ENCODE measurements around the gene ABCB8.

The ABCB8 gene

DNA sequence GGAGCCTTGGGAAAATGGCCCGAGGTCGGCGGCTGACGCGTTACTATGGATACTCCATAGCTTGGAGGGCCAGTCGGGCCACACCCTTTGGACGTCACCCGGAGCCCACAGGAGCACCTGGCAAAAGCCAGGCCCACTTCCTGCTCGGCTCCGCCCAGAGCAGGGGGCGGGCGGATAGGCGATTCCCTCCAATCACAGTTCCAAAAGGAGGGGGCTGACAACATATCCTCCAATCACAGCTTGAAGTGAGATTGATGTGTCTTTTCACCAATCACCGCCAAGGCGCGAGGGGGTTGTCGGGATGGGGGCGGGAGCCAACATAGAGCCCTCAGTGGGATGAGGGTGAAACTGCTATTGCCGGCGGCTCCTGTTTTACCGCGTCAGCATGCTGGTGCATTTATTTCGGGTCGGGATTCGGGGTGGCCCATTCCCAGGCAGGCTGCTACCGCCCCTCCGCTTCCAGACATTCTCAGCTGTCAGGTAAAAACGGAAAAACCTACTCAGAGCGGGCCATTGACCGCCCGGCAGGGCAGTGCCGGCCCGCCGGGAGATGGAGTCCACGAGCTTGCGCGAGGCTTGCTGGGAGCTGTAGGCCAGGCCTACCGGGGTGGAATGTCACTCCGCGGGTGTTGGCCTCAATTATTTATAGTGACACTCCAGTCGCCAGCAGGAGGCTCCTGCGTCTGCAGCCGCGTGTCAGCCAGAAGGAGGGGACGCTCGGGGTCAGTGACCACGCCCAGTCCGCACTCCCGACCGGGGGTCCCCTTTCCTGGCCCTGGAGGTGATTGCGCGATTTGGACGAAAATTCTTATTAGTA is at the start of gene ABCB8:
Gene ABCB8 (plus strand): TSS at position 320 of the 817 bp plus-strand sequence. CDS start 66 bp downstream, at position 386.
- H3K4me2 ChIP-seq (ENCODE audit: low read length) = peak within 1 kb of the TSS; percentile 81

DNA sequence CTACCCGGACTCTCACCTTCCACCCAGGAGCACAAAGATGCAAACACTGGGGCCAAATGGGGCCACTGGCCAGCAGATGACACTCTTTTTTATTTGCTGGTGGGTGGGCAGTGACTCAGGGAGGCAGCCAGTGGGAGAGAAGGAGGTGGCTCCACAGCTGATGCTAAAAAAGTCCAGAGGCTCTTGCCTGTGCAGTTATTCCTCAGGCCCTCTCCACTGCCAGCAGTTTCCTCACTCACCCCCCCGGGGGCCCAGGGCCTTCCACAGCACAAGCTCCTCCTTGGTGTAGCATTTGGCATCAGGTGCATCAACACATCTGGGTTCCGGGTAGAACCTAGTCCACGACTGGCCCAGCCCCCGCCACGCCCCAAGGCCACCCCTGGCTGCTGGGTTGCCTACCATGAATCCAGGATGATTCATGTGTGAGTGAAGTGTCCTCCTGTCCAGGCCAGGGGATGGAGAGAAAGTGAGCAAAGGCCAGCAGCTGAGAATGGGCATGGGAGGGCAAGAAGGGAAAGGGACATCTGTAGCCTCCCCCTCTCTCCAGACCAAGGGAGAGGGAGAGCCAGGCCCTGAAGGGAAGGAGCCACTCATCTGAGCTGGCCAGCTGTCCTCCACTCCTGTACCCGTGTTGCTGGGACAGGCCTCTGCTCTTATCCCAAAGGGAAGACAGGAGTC is 48.4 kb upstream of the ABCB8 start:
- no peaks in the 10 kb centered on the region for H3K36me3 ChIP-seq (ENCODE audit: control insufficient read depth, insufficient read depth, low read length)
- no peaks in the 10 kb centered on the region for H3K9me3 ChIP-seq (ENCODE audit: control insufficient read depth, low read length)
- H3K4me2 ChIP-seq (ENCODE audit: low read length) = no peak overlapping the region
- peaks cover 28% of the 10 kb centered on the region for H3K4me1 ChIP-seq
- no peak overlapping the region for H3K4me3 ChIP-seq (ENCODE audit: low read depth, low read length)
- no peak overlapping the region for H3K9ac ChIP-seq
- H3K27me3 ChIP-seq (ENCODE audit: control insufficient read depth, insufficient read depth, low read length) = no peaks in the 10 kb centered on the region
- H3K27ac ChIP-seq = peak overlapping the region; percentile 95
- peak overlapping the region; percentile 77 for H2AFZ ChIP-seq
- TF ChIP-seq, protein P1, sequence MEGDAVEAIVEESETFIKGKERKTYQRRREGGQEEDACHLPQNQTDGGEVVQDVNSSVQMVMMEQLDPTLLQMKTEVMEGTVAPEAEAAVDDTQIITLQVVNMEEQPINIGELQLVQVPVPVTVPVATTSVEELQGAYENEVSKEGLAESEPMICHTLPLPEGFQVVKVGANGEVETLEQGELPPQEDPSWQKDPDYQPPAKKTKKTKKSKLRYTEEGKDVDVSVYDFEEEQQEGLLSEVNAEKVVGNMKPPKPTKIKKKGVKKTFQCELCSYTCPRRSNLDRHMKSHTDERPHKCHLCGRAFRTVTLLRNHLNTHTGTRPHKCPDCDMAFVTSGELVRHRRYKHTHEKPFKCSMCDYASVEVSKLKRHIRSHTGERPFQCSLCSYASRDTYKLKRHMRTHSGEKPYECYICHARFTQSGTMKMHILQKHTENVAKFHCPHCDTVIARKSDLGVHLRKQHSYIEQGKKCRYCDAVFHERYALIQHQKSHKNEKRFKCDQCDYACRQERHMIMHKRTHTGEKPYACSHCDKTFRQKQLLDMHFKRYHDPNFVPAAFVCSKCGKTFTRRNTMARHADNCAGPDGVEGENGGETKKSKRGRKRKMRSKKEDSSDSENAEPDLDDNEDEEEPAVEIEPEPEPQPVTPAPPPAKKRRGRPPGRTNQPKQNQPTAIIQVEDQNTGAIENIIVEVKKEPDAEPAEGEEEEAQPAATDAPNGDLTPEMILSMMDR (IDR thresholded peaks at IDR 0.05) = no peak
- no peaks in the 10 kb centered on the region for H3K79me2 ChIP-seq

More for the DNA sequence above, at the start of gene ABCB8:
- Histone ChIP-seq H2AFZ (peak within 1 kb of the TSS; percentile 95), H3K36me3 (ENCODE audit: control insufficient read depth, insufficient read depth, low read length) (no peaks in the 10 kb centered on the region), H3K4me3 (ENCODE audit: low read depth, low read length) (peak within 1 kb of the TSS; percentile 88), H3K4me1 (peaks cover 3% of the 10 kb centered on the region), H3K9me3 (ENCODE audit: control insufficient read depth, low read length) (no peaks in the 10 kb centered on the region), H3K27ac (peak within 1 kb of the TSS; percentile 59), H3K9ac (no peak within 1 kb of the TSS), H3K27me3 (ENCODE audit: control insufficient read depth, insufficient read depth, low read length) (no peaks in the 10 kb centered on the region), H3K79me2 (peaks cover 21% of the 10 kb centered on the region)
- TF ChIP-seq, protein P1 (IDR thresholded peaks at IDR 0.05) = peak; percentile 84

DNA sequence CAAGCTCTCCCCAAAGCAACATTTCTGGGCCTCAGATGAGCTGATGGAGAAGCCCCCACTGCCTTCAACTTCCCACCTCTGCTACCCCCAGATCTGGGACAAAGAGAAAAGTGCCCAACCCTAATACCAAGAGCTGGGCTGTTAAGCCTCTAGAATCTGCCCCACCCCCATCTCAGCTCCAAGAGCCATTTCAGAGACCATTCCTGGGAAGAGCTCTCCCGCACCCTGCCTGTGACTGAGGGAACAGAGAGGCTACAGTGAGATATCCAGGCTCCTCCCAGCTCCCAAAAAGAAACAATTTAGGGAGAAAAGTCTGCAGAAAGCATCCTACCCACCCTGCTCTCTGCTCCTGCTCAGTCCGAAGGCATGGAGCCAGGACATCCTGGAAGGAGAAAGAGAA is 47.6 kb upstream of the ABCB8 start:
- H3K27me3 ChIP-seq (ENCODE audit: control insufficient read depth, insufficient read depth, low read length) = no peaks in the 10 kb centered on the region

DNA sequence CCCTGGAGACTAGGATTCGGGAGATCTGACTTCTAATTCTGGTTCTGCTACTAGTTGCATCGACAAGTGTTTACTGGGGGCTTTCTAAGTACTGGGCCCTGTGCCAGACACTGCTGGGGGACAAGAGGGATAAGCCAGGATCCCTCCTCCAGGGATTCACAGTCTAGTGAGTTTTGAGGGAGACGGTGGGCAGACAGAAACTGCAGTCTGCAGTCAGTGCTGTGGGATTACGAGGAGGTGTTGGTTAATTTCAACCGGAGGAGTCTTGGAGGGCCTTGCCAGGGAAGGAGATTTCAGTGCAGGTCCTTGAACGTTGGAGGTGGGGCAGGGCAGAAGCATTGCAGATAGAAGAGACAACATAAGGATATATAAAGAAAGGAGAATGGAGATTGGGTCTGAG is 46.6 kb upstream of the ABCB8 start:
- TF ChIP-seq, protein P1 (IDR thresholded peaks at IDR 0.05) = no peak
- Histone ChIP-seq H2AFZ (no peak overlapping the region), H3K4me1 (peaks cover 19% of the 10 kb centered on the region), H3K4me3 (ENCODE audit: low read depth, low read length) (no peak overlapping the region), H3K79me2 (no peaks in the 10 kb centered on the region), H3K4me2 (ENCODE audit: low read length) (no peak overlapping the region), H3K9me3 (ENCODE audit: control insufficient read depth, low read length) (no peaks in the 10 kb centered on the region), H3K27me3 (ENCODE audit: control insufficient read depth, insufficient read depth, low read length) (no peaks in the 10 kb centered on the region), H3K36me3 (ENCODE audit: control insufficient read depth, insufficient read depth, low read length) (no peaks in the 10 kb centered on the region), H3K27ac (no peak overlapping the region), H3K9ac (no peak overlapping the region)

More for the DNA sequence above, 47.6 kb upstream of the ABCB8 start:
- Histone ChIP-seq H3K4me3 (ENCODE audit: low read depth, low read length) (no peak overlapping the region), H2AFZ (no peak overlapping the region), H3K4me2 (ENCODE audit: low read length) (no peak overlapping the region), H3K9me3 (ENCODE audit: control insufficient read depth, low read length) (no peaks in the 10 kb centered on the region), H3K9ac (no peak overlapping the region), H3K27ac (peak overlapping the region; percentile 95), H3K79me2 (no peaks in the 10 kb centered on the region), H3K36me3 (ENCODE audit: control insufficient read depth, insufficient read depth, low read length) (no peaks in the 10 kb centered on the region), H3K4me1 (peaks cover 25% of the 10 kb centered on the region)
- TF ChIP-seq, protein P1 (IDR thresholded peaks at IDR 0.05) = peak; percentile 38
